PC-3 (cell line): ENCODE data around the gene ABCG2. TPM values are rescaled to one million over a fixed set of nuclear protein-coding genes. Genes with fewer than 3 reads are reported as not detected.
"Not testable (repeated sequence)": the region's sequence is repeated elsewhere in the genome, so short reads cannot be mapped to it uniquely, and the experiment has no call there.

Experiments
- ATAC-seq: fragments of 200-7000 bp; cut with Tn5 transposase; 2 replicates; pipeline ENCODE4 v1.9.1; 2020; ENCODE audit warnings: mild to moderate bottlenecking, moderate library complexity
- BruUV-seq: library from RNA; stranded (reverse); fragments of 400-500 nt; replicated peaks from 2 replicates; lab custom pipeline; 2021; lab: Mats Ljungman, UMichigan
- CTCF ChIA-PET: fragments of 300-600 bp; sonication (Branson Sonifier 250); formaldehyde crosslinking; loops from one replicate; lab custom pipeline; 2022; ENCODE audit warnings: antibody characterized with exemption; lab: Charles Lee
- POLR2A ChIA-PET: fragments of 300-600 bp; sonication (Branson Sonifier 250); formaldehyde crosslinking; loops from one replicate; lab custom pipeline; 2022; ENCODE audit warnings: antibody characterized with exemption; ENCODE audit not compliant: unreplicated experiment; lab: Charles Lee
- DNase-seq: peaks from one replicate; pipeline ENCODE4 v3.0.0-alpha.2; 2015
- H2AFZ ChIP-seq: fragments of 300-600 bp; sonication (generic); 2 replicates; pipeline ENCODE4 v1.6.0; 2016; ENCODE audit warnings: antibody characterized with exemption, low read length
- H3F3A ChIP-seq: fragments of 300-600 bp; sonication (generic); one replicate; pipeline ENCODE4 v1.6.0; 2017; ENCODE audit warnings: antibody characterized with exemption, low read length, control low read depth, mild to moderate bottlenecking; ENCODE audit not compliant: unreplicated experiment
- H3K27ac ChIP-seq: fragments of 300-600 bp; sonication (generic); 2 replicates; pipeline ENCODE4 v1.5.1; 2016; ENCODE audit warnings: mild to moderate bottlenecking, low read length
- H3K27me3 ChIP-seq: fragments of 300-600 bp; sonication (generic); 2 replicates; pipeline ENCODE4 v1.6.1; 2016; ENCODE audit warnings: low read length, mixed read lengths
- H3K36me3 ChIP-seq: fragments of 300-600 bp; sonication (generic); 2 replicates; pipeline ENCODE4 v1.6.1; 2016; ENCODE audit warnings: low read depth, mixed run types, low read length, mixed read lengths
- H3K4me1 ChIP-seq: fragments of 300-600 bp; sonication (generic); 2 replicates; pipeline ENCODE4 v1.5.1; 2016; ENCODE audit warnings: low read length; ENCODE audit not compliant: insufficient read depth
- H3K4me2 ChIP-seq: fragments of 300-600 bp; sonication (generic); 2 replicates; pipeline ENCODE4 v1.6.0; 2016; ENCODE audit warnings: low read length
- H3K4me3 ChIP-seq: fragments of 300-600 bp; sonication (generic); 2 replicates; pipeline ENCODE4 v1.5.1; 2016; ENCODE audit warnings: mild to moderate bottlenecking, low read length, mixed read lengths
- H3K79me2 ChIP-seq: fragments of 300-600 bp; sonication (generic); 2 replicates; pipeline ENCODE4 v1.6.1; 2017; ENCODE audit warnings: low read length, mixed read lengths
- H3K9ac ChIP-seq: fragments of 300-600 bp; sonication (generic); 2 replicates; pipeline ENCODE4 v1.6.0; 2016; ENCODE audit warnings: mild to moderate bottlenecking, low read length
- H3K9me2 ChIP-seq: fragments of 300-600 bp; sonication (generic); replicated peaks from 2 replicates; pipeline ENCODE4 v1.6.1; 2016; ENCODE audit warnings: mixed run types, low read length, mixed read lengths
- H3K9me3 ChIP-seq: fragments of 300-600 bp; sonication (generic); 2 replicates; pipeline ENCODE4 v1.6.1; 2016; ENCODE audit warnings: low read length, mixed read lengths
- H4K20me1 ChIP-seq: fragments of 300-600 bp; sonication (generic); 2 replicates; pipeline ENCODE4 v1.6.1; 2016; ENCODE audit warnings: low read length, mixed read lengths
- CTCF ChIP-seq: fragments of 300-600 bp; sonication (generic); conservative IDR thresholded peaks from 2 replicates; pipeline ENCODE4 v1.5.1; 2017; ENCODE audit warnings: antibody characterized with exemption, low read depth, mild to moderate bottlenecking, low read length
- EZH2 ChIP-seq: fragments of 300-600 bp; sonication (generic); IDR thresholded peaks from one replicate; pipeline ENCODE4 v1.6.1; 2017; ENCODE audit warnings: antibody characterized with exemption, mild to moderate bottlenecking, low read length; ENCODE audit not compliant: unreplicated experiment
- EZH2phosphoT487 ChIP-seq: fragments of 300-600 bp; sonication (generic); IDR thresholded peaks from 2 replicates; pipeline ENCODE4 v1.6.1; 2018; ENCODE audit warnings: mild to moderate bottlenecking, antibody characterized with exemption, low read length, borderline replicate concordance
- intact Hi-C: fragments of 100-400 bp; cut with micrococcal nuclease; formaldehyde crosslinking; loops from 2 replicates; pipeline ENCODE4 v1.9.0; 2023
- total RNA-seq: library from RNA; depleted of rRNA; stranded (reverse); fragments of >200 nt; gene quantifications from 2 replicates; pipeline ENCODE4 v1.2.3, GENCODE V29; 2014

Gene ABCG2
- total RNA-seq, 1 experiment from 2014 or later, result not detected

GRCh38 chr4:88162626-88163025 is 4.2 kb upstream of the ABCG2 start:
- no TSS peak for BruUV-seq
- no peaks in the 10 kb centered on the region for H3K79me2 ChIP-seq
- H3K36me3 ChIP-seq, result no peaks in the 10 kb centered on the region
- H4K20me1 ChIP-seq, result no peaks in the 10 kb centered on the region
- no peaks in the 10 kb centered on the region for H3K9me3 ChIP-seq
- no peak overlapping the region for H3K4me2 ChIP-seq
- H3K27ac ChIP-seq, result no peak overlapping the region
- intact Hi-C loops, result no loop called here
- TF ChIP-seq EZH2 (no peak), EZH2phosphoT487 (no peak), CTCF (no peak)
- H2AFZ ChIP-seq, result no peak overlapping the region
- no peaks in the 10 kb centered on the region for H3K4me1 ChIP-seq
- CTCF ChIA-PET, result no interaction called here
- DNase-seq, result no peak
- H3K4me3 ChIP-seq, result no peak overlapping the region
- no peaks in the 10 kb centered on the region for H3K27me3 ChIP-seq
- POLR2A ChIA-PET, result no interaction called here
- ATAC-seq, result peak; percentile 20; the same call in 1 of the 2 replicates
- no peaks in the 10 kb centered on the region for H3F3A ChIP-seq
- H3K9ac ChIP-seq, result no peak overlapping the region
- H3K9me2 ChIP-seq, result no peaks in the 10 kb centered on the region

- intact Hi-C loops, result no loop called here
- no peaks in the 10 kb centered on the region for H3F3A ChIP-seq
- H3K79me2 ChIP-seq, result no peaks in the 10 kb centered on the region
- no peak overlapping the region for H3K27ac ChIP-seq
- no peak overlapping the region for H3K9ac ChIP-seq
- TF ChIP-seq CTCF (no peak), EZH2 (no peak), EZH2phosphoT487 (no peak)
- POLR2A ChIA-PET, result no interaction called here
- ATAC-seq (no peak), DNase-seq (no peak)
- no peaks in the 10 kb centered on the region for H3K36me3 ChIP-seq
- H2AFZ ChIP-seq, result no peak overlapping the region
- no TSS peak for BruUV-seq
- no peaks in the 10 kb centered on the region for H3K9me2 ChIP-seq
- no peaks in the 10 kb centered on the region for H3K27me3 ChIP-seq
- no peak overlapping the region for H3K4me3 ChIP-seq
- CTCF ChIA-PET, result no interaction called here
- no peaks in the 10 kb centered on the region for H3K9me3 ChIP-seq
- no peaks in the 10 kb centered on the region for H3K4me1 ChIP-seq
- H3K4me2 ChIP-seq, result no peak overlapping the region
- H4K20me1 ChIP-seq, result no peaks in the 10 kb centered on the region
Measured at GRCh38 chr4:88159229-88159725, 838 bp upstream of the ABCG2 start.

GRCh38 chr4:88158038-88158488 is 376 bp downstream of the ABCG2 start:
- no peak overlapping the region for H3K9ac ChIP-seq
- CTCF ChIA-PET, result no interaction called here
- intact Hi-C loops, result no loop called here

GRCh38 chr4:88152331-88152730 is 6.1 kb downstream of the ABCG2 start:
- H3K9ac ChIP-seq, H4K20me1 ChIP-seq, H3K9me2 ChIP-seq, H3F3A ChIP-seq, H3K36me3 ChIP-seq, CTCF ChIA-PET, H3K27me3 ChIP-seq, intact Hi-C loops, H3K79me2 ChIP-seq, H3K9me3 ChIP-seq, H2AFZ ChIP-seq, H3K27ac ChIP-seq, H3K4me2 ChIP-seq, POLR2A ChIA-PET, H3K4me3 ChIP-seq, ATAC-seq, BruUV-seq, DNase-seq: not testable (repeated sequence)
- peaks cover 11% of the 10 kb centered on the region for H3K4me1 ChIP-seq

More at GRCh38 chr4:88158038-88158488, 376 bp downstream of the ABCG2 start:
- no peaks in the 10 kb centered on the region for H3K9me2 ChIP-seq
- H2AFZ ChIP-seq, result no peak overlapping the region
- no peak overlapping the region for H3K4me3 ChIP-seq
- H3K36me3 ChIP-seq, result no peaks in the 10 kb centered on the region
- no peaks in the 10 kb centered on the region for H3K79me2 ChIP-seq
- H4K20me1 ChIP-seq, result no peaks in the 10 kb centered on the region
- no peaks in the 10 kb centered on the region for H3K9me3 ChIP-seq
- H3K4me2 ChIP-seq, result no peak overlapping the region
- H3K27me3 ChIP-seq, result no peaks in the 10 kb centered on the region
- no TSS peak for BruUV-seq
- TF ChIP-seq CTCF (no peak), EZH2phosphoT487 (no peak), EZH2 (no peak)
- DNase-seq (no peak), ATAC-seq (no peak)
- H3F3A ChIP-seq, result no peaks in the 10 kb centered on the region
- H3K27ac ChIP-seq, result no peak overlapping the region
- H3K4me1 ChIP-seq, result no peaks in the 10 kb centered on the region
- POLR2A ChIA-PET, result no interaction called here
